Heart left ventricle (tissue), 13 donors: ENCODE measurements around the gene BAX.

Experiments used
- CTCF ChIP-seq, 12 donors: fragments of 200-600 bp; sonication (generic) in 4 of 12; IDR thresholded peaks; one replicate each; pipeline versions ENCODE4 v1.5.0 to v1.8.0; 2018 to 2022; ENCODE audit warnings: antibody characterized with exemption in 12 of 12, mild to moderate bottlenecking in 5 of 12
- POLR2A ChIP-seq, 2 donors: fragments of 450-650 bp; IDR thresholded peaks; one replicate each; pipeline ENCODE4 v1.6.1; 2017; ENCODE audit warnings: antibody characterized with exemption in 2 of 2, mild to moderate bottlenecking in 2 of 2, moderate library complexity in 2 of 2
- donor health status: ischemic (EF 13 %, LVEDD 7.1; RV severe dilation, severe dysfunction).
- donor health status: DM: no; HTN: yes; CAD: no.
- donor health status: DM: no; HTN: no; CAD: no.
- donor health status: ischemic (EF 25% LVEDD 6.9; RV normal size, moderate dysfunction).
- donor health status: ischemic (EF 25% LVEDD 5.7; RV mildly dilated, moderate dysfunction).
- donor health status: ischemic (EF 35%, LVEDD 5.7; RV mildly dilated, moderate dysfunction).
- donor health status: nonischemic (EF 11% LVEDD 7.7; RV severe dilation, severe dysfunction).
- donor health status: DM: yes; HTN: yes; CAD: no.
- donor health status: PGD.
- donor health status: ischemic (EF 29% LVEDD 5.4; RV normal size, mild dysfunction).
- donor health status: nonischemic (EF 23%, LVEDD 6.1; RV moderate dilation, normal function).

GRCh38 chr19:48994035-48994386 lies 39.3 kb downstream of the BAX start:
- no peak for TF ChIP-seq CTCF (IDR thresholded peaks at IDR 0.05)
- no peak for TF ChIP-seq POLR2A (IDR thresholded peaks at IDR 0.05)
